Upper lobe of left lung (tissue), 6 donors: ENCODE data around the gene POLG. TPM values are rescaled to one million over a fixed set of nuclear protein-coding genes. Genes with fewer than 3 reads are reported as not detected.

Experiments
- ATAC-seq, 2 donors: fragments of 200-7000 bp; cut with Tn5 transposase; one replicate each; pipeline ENCODE4 v1.9.1; 2022; ENCODE audit warnings: mild to moderate bottlenecking in 2 of 2, moderate library complexity in 2 of 2; ENCODE audit not compliant: low FRiP score in 2 of 2
- DNase-seq, 2 donors: peaks; one replicate each; pipeline ENCODE4 v3.0.0-alpha.2; 2019 to 2020
- H3K27ac ChIP-seq, 4 donors: fragments of 200-600 bp; sonication (generic); one replicate each; pipeline ENCODE4 v1.5.1; 2016 to 2019
- H3K27me3 ChIP-seq, 4 donors: fragments of 200-600 bp; sonication (generic); one replicate each; pipeline ENCODE4 v1.5.1; 2017 to 2019
- H3K36me3 ChIP-seq, 4 donors: fragments of 200-600 bp; sonication (generic); one replicate each; pipeline ENCODE4 v1.5.1; 2016 to 2019
- H3K4me1 ChIP-seq, 4 donors: fragments of 200-600 bp; sonication (generic); one replicate each; pipeline ENCODE4 v1.5.1; 2018 to 2019
- H3K4me3 ChIP-seq, 4 donors: fragments of 200-600 bp; sonication (generic); one replicate each; pipeline ENCODE4 v1.5.1; 2017 to 2019; ENCODE audit warnings: mild to moderate bottlenecking in 2 of 4, moderate library complexity in 1 of 4
- H3K9me3 ChIP-seq, 4 donors: fragments of 200-600 bp; sonication (generic); one replicate each; pipeline ENCODE4 v1.5.1; 2018 to 2019
- EP300 ChIP-seq, 4 donors: sonication (generic); formaldehyde crosslinking; IDR thresholded peaks; one replicate each; pipeline ENCODE4 v1.5.1; 2017; ENCODE audit warnings: antibody characterized with exemption in 4 of 4, control low read depth in 2 of 4
- POLR2A ChIP-seq, 4 donors: fragments of 450-650 bp; IDR thresholded peaks; one replicate each; pipeline ENCODE4 v1.5.1; 2016 to 2017; ENCODE audit warnings: antibody characterized with exemption in 4 of 4, mild to moderate bottlenecking in 2 of 4
- POLR2AphosphoS5 ChIP-seq, 2 donors: sonication (generic); formaldehyde crosslinking; IDR thresholded peaks; one replicate each; pipeline ENCODE4 v1.5.1; 2017; ENCODE audit warnings: antibody characterized with exemption in 2 of 2
- WGBS, 2 donors: methylation state at CpG; one replicate each; pipeline ENCODE4 v1.1.5; 2017 to 2018; 5-methylcytosine and 5-hydroxymethylcytosine counted together
- total RNA-seq, 6 donors: library from RNA; depleted of rRNA in 4 of 6; stranded (reverse); fragments of >200 nt in 4 of 6; gene quantifications; one replicate each; pipeline versions ENCODE4 v1.1.0 to v1.2.1, GENCODE V29; 2016 to 2021
- TF ChIP-seq, protein P1 (sequence below), 6 experiments: fragments of 450-650 bp in 4 of 6; fragments of 200-600 bp in 2 of 6; sonication (generic) in 2 of 6; IDR thresholded peaks; one replicate each; pipeline ENCODE4 v1.5.1; 2016 to 2019; ENCODE audit warnings: antibody characterized with exemption in 6 of 6
- donor health status: DM: no; HTN: no; CAD: no; lungs with moderate emphysema.
- donor health status: DM: no; HTN: yes; CAD: no; lungs with severe emphysema.

POLG gene
- total RNA-seq, 6 donors from 2014 or later = 58.3 to 185 (median 75.0) TPM

DNA sequence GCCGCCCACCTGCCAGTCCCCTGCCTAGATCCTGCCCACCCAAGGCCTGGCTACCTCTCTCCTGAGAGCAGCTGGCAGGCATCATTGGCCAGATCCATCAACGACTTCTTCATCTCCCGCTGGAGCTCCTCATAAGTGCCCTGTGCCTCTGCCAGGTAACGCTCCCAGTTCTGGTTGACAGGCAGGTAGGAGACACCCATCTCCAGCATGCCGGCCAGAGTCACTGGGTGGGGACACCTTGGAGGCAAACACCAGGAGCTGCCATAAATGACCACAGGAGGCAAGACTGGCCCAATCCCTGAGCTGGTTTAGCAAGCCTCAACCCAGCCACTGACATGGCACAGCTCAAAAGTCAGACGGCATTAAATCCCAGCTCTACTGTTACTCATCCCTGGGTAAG, 7.5 kb downstream of the POLG start:
- Histone ChIP-seq H3K9me3 (no peaks in the 10 kb centered on the region), H3K4me3 (no peak overlapping the region), H3K27ac (no peak overlapping the region), H3K27me3 (no peaks in the 10 kb centered on the region), H3K36me3 (peaks cover 70 to 100% (median 95%) of the 10 kb centered on the region in 4 donors), H3K4me1 (peaks cover 16 to 30% (median 23%) of the 10 kb centered on the region in 4 donors)
- DNase-seq (no peak), ATAC-seq (no peak)
- no peak for TF ChIP-seq POLR2A (IDR thresholded peaks at IDR 0.05)
- TF ChIP-seq POLR2AphosphoS5 (IDR thresholded peaks at IDR 0.05) = no peak
- TF ChIP-seq EP300 (IDR thresholded peaks at IDR 0.05) = no peak
- TF ChIP-seq, protein P1, sequence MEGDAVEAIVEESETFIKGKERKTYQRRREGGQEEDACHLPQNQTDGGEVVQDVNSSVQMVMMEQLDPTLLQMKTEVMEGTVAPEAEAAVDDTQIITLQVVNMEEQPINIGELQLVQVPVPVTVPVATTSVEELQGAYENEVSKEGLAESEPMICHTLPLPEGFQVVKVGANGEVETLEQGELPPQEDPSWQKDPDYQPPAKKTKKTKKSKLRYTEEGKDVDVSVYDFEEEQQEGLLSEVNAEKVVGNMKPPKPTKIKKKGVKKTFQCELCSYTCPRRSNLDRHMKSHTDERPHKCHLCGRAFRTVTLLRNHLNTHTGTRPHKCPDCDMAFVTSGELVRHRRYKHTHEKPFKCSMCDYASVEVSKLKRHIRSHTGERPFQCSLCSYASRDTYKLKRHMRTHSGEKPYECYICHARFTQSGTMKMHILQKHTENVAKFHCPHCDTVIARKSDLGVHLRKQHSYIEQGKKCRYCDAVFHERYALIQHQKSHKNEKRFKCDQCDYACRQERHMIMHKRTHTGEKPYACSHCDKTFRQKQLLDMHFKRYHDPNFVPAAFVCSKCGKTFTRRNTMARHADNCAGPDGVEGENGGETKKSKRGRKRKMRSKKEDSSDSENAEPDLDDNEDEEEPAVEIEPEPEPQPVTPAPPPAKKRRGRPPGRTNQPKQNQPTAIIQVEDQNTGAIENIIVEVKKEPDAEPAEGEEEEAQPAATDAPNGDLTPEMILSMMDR (IDR thresholded peaks at IDR 0.05) = no peak
- 86 to 96% methylated on average over 6 of the region's 6 CpGs for WGBS, 2 donors

DNA sequence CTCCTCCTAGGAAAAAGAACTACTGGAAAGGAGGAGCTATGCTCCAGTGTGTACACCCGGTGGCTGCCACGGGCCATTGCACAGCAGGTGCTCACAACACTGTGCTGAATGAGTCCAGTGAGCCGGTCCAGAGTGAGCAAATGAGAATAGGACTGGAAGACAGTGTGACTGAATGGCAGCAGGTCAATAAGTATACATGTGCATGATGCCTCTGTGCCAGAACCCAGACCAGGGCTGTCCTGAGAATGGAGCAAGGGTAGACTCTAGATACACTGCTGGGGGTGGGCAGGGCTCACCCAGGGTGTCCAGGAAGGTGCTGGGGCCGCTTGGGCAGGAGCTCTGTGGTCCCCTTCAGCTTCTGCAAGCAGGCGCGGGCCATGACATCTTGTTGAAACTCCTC, 8.3 kb downstream of the POLG start:
- no peak overlapping the region for H3K27ac ChIP-seq
- ATAC-seq = no peak
- H3K4me1 ChIP-seq = peaks cover 9 to 22% (median 15%) of the 10 kb centered on the region in 4 donors
- H3K36me3 ChIP-seq = peaks cover 75 to 100% (median 97%) of the 10 kb centered on the region in 4 donors
- DNase-seq = no peak
- H3K4me3 ChIP-seq = no peak overlapping the region
- H3K27me3 ChIP-seq = no peaks in the 10 kb centered on the region
- H3K9me3 ChIP-seq = no peaks in the 10 kb centered on the region
- 90 to 92% methylated on average over 4 to 6 of the region's 6 CpGs for WGBS, 2 donors
- no peak for TF ChIP-seq POLR2A (IDR thresholded peaks at IDR 0.05)
- no peak for TF ChIP-seq POLR2AphosphoS5 (IDR thresholded peaks at IDR 0.05)
- TF ChIP-seq EP300 (IDR thresholded peaks at IDR 0.05) = no peak
- TF ChIP-seq, protein P1 (IDR thresholded peaks at IDR 0.05) = no peak

DNA sequence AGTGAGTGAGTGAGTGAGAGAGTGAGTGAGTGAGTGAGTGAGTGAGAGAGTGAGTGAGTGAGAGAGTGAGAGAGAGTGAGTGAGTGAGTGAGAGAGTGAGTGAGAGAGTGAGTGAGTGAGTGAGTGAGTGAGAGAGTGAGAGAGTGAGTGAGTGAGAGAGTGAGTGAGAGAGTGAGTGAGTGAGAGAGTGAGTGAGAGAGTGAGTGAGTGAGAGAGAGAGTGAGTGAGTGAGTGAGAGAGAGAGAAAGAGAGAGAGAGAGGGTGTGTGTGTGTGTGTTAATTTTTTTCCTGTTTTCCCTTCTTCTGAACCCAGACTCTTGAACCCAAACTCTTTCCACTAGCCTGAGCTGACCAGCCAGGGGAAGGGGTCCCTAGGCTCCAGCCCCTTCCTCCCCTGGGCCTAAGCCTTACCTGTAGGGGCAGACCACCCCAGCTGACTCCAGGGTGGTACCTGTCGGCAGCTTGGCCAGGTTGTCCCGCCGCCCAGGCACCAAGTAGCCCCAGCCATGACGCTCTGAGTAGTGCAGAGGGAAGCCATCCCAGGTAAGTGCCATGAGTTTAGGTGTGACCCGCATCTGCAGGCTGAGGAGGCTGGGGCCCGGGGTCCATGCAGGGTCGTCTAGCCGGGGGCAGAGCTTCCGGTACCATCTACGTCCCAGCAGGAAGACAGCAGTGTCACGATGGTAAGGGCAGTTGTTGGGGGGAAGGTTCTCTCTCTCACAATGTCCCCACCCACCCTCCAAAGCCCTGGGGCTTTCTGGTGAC, 9.4 kb downstream of the POLG start:
- Histone ChIP-seq H3K27me3 (no peaks in the 10 kb centered on the region), H3K4me3 (no peak overlapping the region), H3K27ac (no peak overlapping the region), H3K36me3 (peaks cover 68 to 100% (median 97%) of the 10 kb centered on the region in 4 donors), H3K4me1 (peaks cover 3 to 11% (median 5%) of the 10 kb centered on the region in 4 donors), H3K9me3 (no peaks in the 10 kb centered on the region)
- WGBS, 2 donors = 95% methylated on average over 11 of the region's 11 CpGs; no CpG with 5 or more reads in 1 of the 2 donors
- no peak for TF ChIP-seq POLR2AphosphoS5 (IDR thresholded peaks at IDR 0.05)
- TF ChIP-seq POLR2A (IDR thresholded peaks at IDR 0.05) = no peak
- TF ChIP-seq, protein P1 (IDR thresholded peaks at IDR 0.05) = no peak
- TF ChIP-seq EP300 (IDR thresholded peaks at IDR 0.05) = no peak
- ATAC-seq (no peak), DNase-seq (peak in 1 of 2 donors; percentile 54)

DNA sequence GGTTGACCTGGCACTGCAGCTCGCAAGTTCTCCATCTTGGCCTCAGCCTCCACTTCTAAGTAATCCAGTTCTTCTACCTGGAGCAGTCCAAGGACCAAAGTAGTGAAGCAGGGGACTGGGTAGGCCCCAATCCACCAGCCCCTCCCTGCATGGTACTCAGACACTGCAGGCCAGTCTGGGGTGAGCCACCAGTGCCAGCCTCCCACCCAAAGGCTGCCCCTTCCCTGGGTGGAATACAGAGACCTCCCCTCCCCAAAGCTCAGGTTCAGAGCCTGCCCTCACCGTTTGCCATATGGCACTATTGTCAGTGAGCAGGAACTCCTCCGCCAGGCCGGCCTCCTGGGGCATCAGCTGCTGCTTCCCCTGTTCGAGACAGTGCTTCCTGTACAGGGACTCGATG, 10.8 kb downstream of the POLG start:
- ATAC-seq (no peak), DNase-seq (no peak)
- peaks cover 57 to 100% (median 97%) of the 10 kb centered on the region in 4 donors for H3K36me3 ChIP-seq
- TF ChIP-seq POLR2A (IDR thresholded peaks at IDR 0.05) (no peak), EP300 (IDR thresholded peaks at IDR 0.05) (no peak), POLR2AphosphoS5 (IDR thresholded peaks at IDR 0.05) (no peak)
- TF ChIP-seq, protein P1 (IDR thresholded peaks at IDR 0.05) = no peak
- 83 to 100% methylated on average over 1 to 6 of the region's 6 CpGs for WGBS, 2 donors
- H3K9me3 ChIP-seq = no peaks in the 10 kb centered on the region
- H3K4me1 ChIP-seq = peaks cover 0 to 2% (median 0%) of the 10 kb centered on the region in 4 donors
- H3K4me3 ChIP-seq = no peak overlapping the region
- no peak overlapping the region for H3K27ac ChIP-seq
- H3K27me3 ChIP-seq = no peaks in the 10 kb centered on the region
